MM.1S (cell line): ENCODE measurements around the gene CDC16.

Source experiments
- EZH2 ChIP-seq: fragments of 300-600 bp; sonication (generic); optimal IDR thresholded peaks from 2 replicates; pipeline ENCODE3; 2017; ENCODE audit warnings: low read depth, mild to moderate bottlenecking, antibody characterized with exemption, low read length, mixed read lengths
- TF ChIP-seq, protein P1 (sequence below): fragments of 300-600 bp; sonication (generic); IDR thresholded peaks from 2 replicates; pipeline ENCODE4 v1.5.1; 2016; ENCODE audit warnings: antibody characterized with exemption, low read length, mixed read lengths

- TF ChIP-seq, protein P1, sequence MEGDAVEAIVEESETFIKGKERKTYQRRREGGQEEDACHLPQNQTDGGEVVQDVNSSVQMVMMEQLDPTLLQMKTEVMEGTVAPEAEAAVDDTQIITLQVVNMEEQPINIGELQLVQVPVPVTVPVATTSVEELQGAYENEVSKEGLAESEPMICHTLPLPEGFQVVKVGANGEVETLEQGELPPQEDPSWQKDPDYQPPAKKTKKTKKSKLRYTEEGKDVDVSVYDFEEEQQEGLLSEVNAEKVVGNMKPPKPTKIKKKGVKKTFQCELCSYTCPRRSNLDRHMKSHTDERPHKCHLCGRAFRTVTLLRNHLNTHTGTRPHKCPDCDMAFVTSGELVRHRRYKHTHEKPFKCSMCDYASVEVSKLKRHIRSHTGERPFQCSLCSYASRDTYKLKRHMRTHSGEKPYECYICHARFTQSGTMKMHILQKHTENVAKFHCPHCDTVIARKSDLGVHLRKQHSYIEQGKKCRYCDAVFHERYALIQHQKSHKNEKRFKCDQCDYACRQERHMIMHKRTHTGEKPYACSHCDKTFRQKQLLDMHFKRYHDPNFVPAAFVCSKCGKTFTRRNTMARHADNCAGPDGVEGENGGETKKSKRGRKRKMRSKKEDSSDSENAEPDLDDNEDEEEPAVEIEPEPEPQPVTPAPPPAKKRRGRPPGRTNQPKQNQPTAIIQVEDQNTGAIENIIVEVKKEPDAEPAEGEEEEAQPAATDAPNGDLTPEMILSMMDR = no peak
- no peak for TF ChIP-seq EZH2
These were observed 2.9 kb downstream of the CDC16 start for GRCh38 chr13:114237415-114238112.
